ENCODE results near the gene ETV6. TPM values are rescaled to one million over a fixed set of nuclear protein-coding genes. Genes with fewer than 3 reads are reported as not detected.

Gene ETV6
- total RNA-seq, 1 experiment from 2014 or later = 6.1 TPM

DNA sequence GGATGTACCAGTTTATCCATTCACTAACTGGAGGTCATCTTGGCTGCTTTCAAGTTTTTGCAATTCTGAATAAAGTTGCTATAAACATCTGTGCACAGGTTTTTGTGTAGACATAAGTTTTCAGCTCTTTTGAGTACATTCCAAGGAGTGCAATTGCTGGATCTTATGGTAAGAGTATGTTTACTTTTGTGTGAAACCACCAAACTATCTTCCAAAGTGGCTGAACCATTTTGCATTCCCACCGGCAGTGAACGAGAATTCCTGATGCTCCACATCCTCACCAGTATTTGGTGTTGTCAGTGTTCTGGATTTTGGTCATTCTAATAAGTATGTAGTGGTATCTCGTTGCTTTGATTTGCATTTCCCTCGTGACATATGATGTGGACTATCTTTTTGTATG, 270.8 kb downstream of the ETV6 start:
- DNase-seq (ENCODE audit: low spot score) = peak; percentile 51

DNA sequence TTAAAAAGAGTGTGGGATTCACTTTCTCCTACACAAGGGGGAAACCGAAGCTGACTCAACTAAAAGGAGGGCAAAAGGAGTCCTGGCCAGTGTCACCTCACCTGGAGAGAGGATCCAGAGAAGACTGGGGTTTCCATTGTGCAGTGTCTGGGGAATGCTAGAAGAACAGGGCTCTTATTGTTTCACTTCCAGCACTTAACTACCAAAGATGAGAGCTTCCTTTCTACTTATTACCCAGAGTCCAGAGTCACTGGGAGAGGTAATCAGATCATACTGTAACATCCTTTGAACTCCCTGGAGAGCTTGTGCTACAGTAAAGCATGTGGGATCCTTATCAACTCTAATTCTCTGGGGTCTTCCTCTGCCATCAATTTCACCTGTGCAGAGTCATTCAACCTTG, 272.9 kb downstream of the ETV6 start:
- DNase-seq (ENCODE audit: low spot score) = no peak

DNA sequence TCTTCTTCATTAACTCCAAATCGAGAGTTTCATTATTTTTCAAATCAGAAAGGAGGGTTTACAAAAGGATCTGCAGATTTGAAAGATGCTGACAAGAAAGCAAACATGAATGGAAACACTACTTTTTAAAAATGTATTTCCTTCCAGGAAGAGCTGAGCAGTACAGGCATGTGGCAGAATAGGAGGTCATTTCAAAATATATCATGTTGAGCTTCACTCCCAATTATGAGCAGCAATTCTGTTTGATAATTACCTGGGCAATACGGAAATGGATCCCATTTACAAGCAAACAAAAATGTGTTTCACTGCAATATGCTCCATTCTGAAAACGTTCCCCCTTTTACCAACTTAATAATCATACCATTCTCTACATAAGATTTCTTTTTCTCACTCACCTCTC, 273.6 kb downstream of the ETV6 start:
- DNase-seq (ENCODE audit: low spot score) = no peak

DNA sequence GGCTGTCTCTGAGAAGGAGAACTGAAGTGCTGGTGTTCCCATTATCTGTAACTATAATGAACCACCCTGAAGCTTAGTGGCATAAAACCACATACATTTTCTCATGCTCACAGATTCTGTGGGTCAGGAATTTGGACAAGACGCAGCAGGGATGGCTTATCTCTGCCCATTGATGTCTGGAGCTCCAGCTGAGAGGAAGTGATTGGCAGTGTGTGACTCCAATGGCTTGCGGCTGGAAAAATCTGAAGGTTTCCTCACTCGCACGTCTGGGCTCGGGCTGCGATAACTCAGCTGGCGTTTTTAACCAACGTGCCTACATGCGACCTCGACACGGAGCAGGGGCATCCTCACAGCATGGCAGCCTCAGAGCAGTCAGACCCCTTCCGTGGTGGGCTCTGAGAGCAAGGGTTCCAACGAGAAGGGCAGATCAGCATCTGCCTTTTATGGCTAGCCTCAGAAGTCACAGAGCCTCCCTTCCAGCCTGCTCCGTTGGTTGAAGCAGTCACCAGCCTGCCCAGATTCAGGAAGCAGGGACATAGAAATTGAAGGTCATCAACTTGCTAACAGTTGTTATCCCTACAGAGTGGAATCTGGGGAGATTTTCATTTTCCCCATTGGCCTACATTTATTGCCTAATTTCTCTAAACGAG, 277.9 kb downstream of the ETV6 start:
- DNase-seq (ENCODE audit: low spot score) = no peak

DNA sequence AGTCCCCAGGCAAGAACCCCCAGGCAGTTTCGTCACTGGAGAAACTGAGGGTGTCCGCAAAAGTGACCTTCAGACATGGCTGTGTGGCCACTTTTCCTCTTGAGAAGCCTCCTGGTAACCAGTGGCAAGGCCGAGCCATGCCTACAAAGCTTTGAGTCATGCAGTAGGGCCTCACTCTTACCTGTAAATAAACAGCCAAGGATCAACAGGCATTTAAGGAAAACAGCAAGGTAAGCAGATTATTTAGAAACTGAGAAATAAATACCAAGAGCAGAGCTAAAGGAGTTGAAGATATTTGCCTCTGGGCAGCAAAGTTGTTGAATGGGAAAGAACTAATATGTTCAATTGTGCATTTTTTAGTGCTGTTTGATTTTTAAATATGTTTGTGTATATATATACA, 280.2 kb downstream of the ETV6 start:
- no peak for DNase-seq (ENCODE audit: low spot score)

DNA sequence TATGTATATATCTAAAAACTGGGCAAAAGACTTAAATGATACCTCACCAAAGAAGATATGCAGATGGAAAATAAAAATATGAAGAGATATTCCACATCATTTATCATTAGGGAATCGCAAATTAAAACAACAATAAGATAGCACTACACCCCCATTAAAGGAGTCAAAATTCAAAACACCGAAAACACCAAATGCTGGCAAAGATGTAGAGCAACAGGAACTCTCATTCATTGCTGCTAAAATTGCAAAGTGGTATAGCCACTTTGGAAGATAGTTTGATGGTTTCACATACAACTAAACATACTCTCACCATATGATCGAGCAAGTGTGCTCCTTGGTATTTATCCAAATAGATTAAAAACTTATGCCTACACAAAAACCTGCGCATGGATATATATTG, 289.7 kb downstream of the ETV6 start:
- no peak for DNase-seq (ENCODE audit: low spot score)

DNA sequence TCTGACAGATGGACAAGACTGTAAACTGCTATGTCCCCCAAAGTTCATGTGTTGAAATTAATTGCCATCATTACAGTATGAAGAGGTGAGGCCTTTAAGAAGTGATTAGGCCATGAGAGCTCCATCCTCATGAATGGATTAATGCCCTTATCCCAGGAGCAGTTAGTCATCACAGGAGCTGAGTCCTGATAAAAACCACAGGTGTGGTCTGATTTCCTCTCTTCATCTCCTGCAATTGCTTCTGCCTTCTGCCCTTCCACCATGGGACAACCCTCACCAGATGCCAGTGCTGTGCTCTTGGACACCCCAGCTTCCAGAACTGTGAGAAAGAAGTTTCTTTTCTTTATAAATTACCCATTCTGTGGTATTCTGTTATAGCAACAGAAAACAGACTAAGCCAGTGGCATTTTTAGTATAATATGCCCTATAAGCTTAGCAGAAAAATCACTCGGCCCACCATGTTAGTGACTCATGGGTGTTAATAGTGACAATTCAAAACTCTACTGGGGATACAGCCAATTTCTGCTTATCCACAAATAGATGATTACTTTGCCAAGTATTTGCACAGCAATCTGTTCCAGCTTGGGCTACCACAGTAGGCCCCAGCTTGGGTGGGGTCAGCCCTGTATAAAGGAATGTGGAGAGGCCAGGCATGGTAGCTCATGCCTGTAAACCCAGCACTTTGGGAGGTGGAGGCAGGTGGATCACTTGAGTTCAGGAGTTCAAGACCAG, 292.3 kb downstream of the ETV6 start:
- DNase-seq (ENCODE audit: low spot score) = peak; percentile 70

DNA sequence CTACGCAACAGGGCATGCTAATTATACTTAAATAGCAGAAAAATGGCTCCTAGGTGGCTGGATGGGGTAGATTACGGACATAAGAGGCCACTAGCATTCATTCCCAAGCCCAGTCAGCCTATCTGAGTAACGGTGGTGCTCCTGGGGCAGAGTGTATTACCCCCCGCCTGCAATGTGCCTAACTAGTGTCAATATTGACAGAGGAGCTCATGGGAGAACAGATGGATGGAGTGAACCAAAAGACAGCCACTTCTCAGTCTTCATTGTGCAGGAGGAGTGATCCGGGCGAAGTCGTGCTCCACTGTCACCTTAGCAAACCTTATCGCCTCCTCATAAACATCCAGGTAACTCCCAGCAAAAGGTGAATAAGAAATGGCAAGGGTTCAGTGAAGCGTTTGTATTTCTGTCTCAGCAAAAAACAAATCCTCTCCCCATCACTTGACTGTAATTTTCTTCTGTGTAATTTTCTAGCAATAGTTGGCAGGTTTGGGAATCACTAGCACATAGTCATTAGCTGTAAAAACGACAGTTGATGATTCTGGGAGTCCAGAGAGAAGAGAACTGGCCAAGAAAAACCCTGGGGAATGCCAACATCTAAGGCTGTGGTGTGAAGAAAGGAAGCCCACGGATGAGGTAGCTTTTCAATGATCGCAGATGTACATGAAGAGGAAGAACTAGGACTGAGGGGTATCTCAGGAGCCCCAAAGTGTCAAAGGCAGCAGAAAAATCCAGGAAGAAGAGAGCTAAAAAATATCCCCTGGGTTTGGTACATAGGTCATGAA, 294.6 kb downstream of the ETV6 start:
- DNase-seq (ENCODE audit: low spot score) = no peak

All from H4 (cell line).